Hippocampal formation (tissue), 2 donors: ENCODE data around the gene GSK3B.
"Not testable (repeated sequence)": the region's sequence is repeated elsewhere in the genome, so short reads cannot be mapped to it uniquely, and the experiment has no call there.

ENCODE experiments used
- DNase-seq, 2 donors: peaks; one replicate each; lab custom pipeline; 2025; lab: John Stamatoyannopoulos, UW

Gene GSK3B

DNA sequence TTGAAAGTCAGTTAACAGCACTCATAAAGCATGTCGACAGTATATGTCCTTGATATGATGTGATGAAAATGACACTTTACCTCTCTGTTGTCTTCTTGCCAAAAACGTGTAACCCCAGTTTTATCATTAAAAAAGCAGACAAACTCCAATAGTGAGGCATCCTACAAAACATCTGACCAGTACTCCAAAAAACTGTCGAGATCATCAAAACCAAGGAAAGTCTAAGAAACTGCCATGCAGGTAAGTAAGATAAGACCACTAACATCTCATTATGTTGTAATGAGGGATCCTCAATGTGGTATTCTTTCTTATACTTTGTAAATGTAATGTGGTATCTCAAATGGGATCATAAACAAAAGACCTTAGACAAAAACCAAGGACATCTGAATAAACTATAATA lies 160.0 kb downstream of the GSK3B start:
- DNase-seq, result no peak

GRCh38 chr3:119933207-119933606 lies 161.0 kb downstream of the GSK3B start:
- no peak for DNase-seq

DNA sequence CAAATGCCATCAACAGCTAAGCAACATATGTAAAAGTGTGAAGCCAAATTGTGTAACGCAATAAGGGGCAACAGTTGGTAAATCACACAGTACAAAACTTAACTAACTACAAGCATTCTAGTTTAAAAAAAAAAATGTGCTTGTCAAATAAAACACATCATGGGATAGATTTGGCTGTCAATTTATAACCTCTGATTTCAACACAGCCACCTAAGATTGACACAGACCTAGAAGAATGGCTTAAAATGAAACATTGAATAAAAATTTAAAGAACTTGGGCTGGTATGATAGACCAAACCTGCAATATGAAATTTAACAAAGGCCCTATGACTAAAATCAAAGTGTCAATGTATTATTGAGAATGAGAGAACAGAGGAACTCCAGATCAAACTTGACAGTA lies 164.0 kb downstream of the GSK3B start:
- DNase-seq, result no peak

DNA sequence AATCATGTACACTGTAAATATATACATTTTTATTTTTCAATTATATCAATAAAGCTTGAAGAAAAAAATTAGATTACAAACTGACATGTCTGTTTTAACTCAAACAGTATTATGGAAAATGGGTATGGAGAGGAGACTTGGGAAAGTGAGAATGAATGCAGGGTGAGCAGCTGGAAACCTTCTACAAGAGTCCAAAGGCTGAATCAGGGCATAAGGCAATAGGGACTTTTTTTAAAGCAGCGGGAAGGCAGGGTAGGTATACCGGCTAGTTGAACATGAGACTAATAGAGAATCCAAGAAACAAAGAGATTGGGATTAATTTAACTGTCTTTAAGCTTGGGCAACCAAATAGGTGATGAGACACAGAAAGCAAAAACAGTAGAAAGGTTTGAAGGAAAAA lies 167.1 kb downstream of the GSK3B start:
- no peak for DNase-seq

DNA sequence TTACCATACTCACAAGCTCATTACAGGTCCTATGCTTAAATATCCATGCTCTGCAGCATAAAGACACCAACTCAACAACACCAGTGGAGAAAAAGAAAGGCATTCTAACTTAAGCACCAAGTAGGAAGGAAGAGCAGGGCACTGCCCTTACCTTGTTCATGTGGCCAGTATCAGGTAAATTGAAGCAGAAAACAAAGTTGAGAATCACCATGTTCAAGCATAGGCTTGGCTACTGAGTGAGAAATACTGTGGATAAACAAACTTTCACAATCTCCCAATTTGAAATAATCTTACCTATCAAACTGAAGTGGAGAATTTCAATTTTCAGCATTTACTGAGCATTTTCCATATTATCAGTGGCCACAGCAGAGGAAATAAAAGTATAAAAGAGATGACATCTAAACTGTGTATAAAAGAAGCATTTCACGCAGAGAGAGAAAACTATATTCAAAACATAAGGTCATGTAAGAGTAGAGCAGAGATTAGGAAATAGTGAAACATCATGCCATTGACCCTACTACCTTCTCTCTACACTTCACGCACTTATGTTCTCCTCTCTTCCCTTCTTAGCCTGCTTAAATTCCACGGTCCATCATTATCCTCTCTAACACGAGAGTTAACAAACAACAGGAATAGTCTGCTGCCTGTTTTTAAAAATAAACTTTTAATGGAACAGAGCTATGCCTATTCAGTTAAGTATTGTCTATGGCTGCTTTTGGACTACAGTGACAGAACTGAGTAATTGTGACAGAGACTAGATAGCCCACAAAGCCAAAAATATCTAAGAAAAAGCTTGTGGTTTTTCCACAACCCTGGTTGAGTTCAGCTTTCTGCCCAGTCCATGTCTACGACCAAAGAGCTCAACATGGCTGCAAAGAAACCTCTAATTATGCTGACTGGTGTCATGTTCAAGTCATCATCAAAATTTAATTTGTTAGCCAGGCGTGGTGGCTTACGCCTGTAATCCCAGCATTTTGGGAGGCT lies 169.8 kb downstream of the GSK3B start:
- no peak for DNase-seq

GRCh38 chr3:119918992-119919933 lies 175.0 kb downstream of the GSK3B start:
- no peak for DNase-seq

DNA sequence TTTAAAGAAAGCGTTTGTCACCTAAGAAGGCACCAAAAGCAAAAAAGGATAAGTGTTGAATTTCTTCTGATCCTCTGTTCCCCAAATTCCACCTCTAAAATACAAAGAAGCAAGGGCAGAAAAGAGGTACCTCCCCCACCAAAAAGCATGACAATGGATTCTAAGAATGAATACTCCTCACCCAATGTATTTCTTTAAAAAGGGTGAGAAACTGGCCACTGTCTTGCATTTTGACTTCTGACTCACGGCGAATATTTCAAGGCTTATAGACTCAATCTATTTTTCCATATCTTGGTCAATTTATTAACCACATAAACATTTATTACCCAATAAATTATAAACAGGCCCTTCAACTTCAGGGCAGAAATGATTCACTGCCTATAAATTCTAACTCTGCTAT lies 181.2 kb downstream of the GSK3B start:
- DNase-seq, result no peak

GRCh38 chr3:119912220-119912619 lies 182.0 kb downstream of the GSK3B start:
- no peak for DNase-seq

DNA sequence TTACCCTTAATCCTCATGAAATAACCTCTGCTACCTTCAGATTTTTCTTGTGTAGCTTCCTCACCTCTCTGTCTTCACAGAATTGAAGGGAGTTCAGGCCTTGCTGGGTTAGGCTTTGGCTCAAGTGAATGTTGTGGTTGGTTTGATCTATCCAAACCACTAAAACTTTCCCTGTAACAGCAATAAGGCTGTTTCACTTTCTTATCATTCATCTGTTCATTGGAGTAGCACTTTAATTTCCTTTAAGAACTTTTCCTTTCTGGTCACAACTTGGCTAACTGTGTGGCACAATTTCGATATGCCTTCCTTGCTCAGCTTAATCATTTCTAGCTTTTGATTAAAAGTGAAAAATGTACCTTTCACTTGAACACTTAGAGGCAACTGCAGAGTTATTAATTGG lies 182.5 kb downstream of the GSK3B start:
- no peak for DNase-seq

DNA sequence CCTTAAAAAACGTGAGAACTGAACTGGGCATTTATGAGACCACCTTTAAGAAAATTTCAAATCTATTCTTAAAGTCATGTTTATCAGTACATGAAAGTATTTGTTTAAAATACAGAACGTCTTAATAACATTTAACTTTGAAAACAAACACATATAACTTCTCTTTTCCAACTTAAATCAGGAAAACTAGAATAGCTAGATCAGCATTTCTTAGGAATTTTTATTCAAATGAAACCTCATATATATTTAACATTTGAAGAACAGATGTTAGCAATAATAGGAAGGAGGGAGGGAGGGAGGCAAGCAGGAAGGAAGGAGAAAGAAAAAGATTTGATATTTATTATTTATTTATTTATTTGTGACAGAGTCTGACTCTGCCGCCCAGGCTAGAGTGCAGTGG lies 192.2 kb downstream of the GSK3B start:
- DNase-seq, result no peak

DNA sequence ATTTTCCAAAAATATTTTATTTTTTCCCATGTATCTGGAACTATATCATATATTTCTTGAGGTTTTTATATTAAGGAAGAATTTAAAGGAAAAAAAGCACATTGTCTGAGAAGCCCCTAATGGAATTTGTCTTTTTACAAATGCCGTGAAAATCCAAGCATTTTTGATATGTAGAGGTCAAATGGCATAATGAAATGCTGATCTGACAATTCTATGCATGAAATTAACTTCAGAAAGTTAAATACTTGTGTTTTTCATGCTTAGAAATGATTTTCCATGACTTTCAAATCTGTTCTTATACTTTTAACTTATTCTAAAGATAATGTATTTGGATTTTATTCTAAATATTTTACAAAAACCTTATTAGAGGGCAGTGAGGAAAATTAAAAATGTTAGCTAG lies 193.1 kb downstream of the GSK3B start:
- no peak for DNase-seq

DNA sequence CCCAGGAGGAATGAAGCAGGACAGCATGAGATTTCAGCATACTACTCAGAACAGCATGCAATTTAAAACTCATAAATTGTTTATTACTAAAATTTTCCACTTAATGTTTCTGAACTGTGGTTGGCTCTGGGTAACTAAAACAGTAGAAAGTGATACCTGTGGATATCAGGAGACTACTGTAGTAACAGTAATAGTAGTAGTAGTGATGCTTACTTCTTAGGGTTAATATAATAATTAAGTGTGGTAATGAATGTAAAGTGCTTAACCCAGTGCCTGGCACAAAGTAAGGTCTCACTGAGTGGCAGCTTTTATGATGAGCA lies 195.1 kb downstream of the GSK3B start:
- DNase-seq, result no peak

DNA sequence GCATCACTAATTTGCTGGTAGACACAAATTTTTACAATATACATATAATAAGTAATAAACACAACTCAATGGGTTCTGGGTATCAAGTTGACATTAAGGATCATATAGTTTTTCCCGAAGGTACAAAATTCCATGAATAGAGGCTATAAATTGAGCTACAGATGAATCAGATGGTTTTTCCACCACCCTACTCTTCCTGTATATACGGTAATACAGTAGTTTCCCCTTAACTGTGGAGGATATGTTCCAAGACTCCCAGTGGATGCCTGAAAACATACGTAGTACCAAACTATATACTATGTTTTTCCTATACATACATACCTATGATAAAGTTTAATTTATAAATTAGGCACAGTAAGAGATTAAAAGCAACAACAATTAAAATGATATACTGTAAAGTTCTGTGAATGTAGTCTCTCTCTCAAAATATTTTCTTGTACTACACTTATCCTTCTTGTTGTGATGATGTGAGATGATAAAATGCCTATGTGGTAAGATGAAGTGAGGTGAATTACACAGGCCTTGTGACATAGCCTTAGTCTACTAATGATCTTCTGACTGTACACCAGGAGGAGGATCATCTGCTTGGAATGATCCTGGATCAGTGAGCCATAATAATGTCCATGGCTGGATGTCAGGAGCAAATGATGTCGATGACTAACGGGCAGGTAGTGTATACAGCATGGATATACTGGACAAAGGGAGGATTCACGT lies 195.6 kb downstream of the GSK3B start:
- no peak for DNase-seq

DNA sequence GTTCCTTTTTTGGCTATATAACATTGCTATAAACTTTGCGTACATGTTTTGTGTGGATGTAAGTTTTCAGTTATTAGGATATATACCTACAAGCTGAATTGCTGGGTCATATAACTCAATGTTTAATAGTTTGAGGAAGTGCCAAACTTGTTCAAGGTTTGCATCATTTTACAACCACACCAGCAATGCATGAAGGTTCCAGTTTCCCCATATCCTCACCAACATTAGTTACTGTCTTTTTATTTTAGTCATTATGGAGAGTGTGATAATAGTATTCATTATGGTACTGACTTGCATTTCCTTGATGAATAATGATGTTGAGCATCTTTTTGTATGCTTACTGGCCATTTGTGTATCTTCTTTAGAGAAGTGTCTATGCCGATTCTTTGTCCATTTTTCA lies 200.1 kb downstream of the GSK3B start:
- DNase-seq, result no peak

GRCh38 chr3:119893769-119894168 lies 200.5 kb downstream of the GSK3B start:
- no peak for DNase-seq

DNA sequence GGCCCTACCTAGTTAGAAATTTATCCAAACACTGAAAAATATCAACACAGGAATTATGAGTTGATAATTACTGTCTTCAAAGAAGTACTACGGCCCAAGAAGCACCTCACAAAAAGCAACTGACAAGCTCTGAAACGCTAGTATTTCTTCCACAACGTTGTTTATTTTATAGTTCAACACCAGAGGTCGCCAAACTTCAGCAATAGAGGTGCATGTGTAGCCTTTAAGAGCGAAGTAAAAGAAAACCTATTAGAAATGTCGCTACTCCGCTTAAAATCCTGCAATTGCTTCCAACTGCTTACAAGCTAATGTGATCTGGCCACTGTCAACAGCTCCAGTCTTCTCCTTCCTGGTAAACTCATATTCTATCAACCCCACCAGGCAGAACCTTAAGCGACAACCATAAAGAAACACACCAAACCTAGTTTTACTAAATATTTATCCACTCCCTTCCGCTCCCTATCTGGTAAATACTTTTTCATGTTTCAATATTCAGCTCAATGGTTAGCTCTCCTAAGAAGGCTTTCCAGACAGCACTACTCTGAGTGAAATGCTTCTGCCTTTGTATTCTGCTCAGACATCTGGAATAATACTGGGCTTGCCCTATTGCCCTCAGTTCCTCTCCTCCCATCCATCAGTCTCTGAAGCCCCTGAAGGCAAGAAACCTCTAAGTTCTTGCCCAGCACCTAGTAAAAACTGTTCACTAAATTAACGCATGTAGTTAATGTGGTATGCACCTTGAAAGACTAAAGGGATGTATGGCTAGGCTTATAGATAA lies 202.1 kb downstream of the GSK3B start:
- peak; percentile 32 to 70 for DNase-seq

- not testable (repeated sequence) for DNase-seq
These were observed 205.6 kb downstream of the GSK3B start for GRCh38 chr3:119888681-119889080.

DNA sequence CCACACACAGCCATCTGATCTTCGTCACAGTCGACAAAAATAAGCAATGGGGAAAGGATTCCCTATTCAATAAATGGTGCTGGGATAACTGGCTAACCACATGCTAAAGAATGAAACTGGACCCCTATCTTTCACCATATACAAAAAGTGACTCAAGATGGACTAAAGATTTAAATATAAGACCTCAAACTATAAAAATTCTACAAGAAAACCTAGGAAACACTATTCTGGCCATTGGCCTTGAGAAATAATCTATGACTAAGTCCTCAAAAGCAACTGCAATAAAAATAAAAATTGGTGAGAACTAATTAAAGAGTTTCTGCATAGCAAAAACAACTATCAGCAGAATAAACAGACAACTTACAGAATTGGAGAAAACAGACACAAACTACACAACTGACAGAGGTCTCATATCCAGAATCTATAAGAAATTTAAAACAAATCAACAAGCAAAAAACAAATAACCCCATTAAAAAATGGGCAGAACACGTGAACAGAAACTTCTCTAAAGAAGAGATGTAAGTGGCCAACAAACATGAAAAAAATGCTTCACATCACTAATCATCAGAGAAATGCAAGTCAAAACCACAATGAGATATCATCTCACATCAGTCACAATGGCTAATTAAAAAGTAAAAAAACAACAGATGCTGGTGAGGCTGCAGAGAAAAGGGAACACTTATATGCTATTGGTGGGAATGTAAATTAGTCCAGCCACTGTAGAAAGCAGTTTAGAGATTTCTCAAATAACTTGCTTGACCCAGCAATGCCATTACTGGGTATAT lies 208.3 kb downstream of the GSK3B start:
- DNase-seq, result no peak

- DNase-seq, result no peak
These were observed 210.1 kb downstream of the GSK3B start for GRCh38 chr3:119884161-119884557.

DNA sequence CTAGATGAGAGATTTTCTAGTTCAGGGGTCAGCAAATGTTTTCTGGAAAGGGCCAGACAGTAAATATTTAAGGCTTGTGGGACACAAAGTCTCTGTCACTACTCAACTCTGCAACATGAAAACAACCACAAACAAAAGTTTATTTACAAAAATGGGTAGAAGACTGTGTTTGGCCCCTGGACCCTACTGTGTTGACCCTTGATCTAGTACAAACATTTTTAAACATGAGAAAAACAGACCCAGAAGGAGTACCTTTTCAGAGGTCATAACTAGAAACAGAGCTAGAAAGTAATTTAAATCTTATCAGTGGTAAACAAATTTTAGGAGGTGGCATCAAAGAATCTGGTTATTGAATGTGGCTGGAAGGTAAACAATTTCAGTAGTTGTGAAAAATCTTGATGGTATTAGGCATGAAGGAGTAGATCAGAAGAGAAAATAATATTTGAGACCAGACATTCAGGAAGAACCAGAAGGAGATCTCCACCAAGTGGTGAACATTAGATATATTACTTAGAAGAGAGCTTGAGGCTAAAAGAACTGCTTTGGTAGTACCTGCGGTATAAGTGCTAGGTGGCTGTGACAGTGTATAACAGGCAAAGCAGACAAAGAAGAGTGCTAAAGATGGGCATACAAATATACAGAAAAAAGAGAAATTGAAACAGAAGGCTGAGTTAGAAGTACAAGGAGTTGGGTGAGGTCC lies 210.6 kb downstream of the GSK3B start:
- DNase-seq, result no peak
